H1 (cell line): ENCODE measurements around the gene RHO.

Experiments used
- CTCF ChIP-seq, 3 experiments: IDR thresholded peaks; 1 replicate in 2 of 3; 2 replicates in 1 of 3; pipeline versions ENCODE4 v1.5.1 to v1.6.1; 2011; ENCODE audit warnings: low read length in 3 of 3, mild to moderate bottlenecking in 3 of 3, inconsistent platforms in 2 of 3, low read depth in 1 of 3, moderate library complexity in 1 of 3; ENCODE audit not compliant: insufficient read depth in 1 of 3; ENCODE audit errors: control extremely low read depth in 1 of 3
- EZH2 ChIP-seq: fragments of 200-600 bp; sonication (generic); IDR thresholded peaks from 2 replicates; pipeline ENCODE4 v1.7.1; 2012; ENCODE audit warnings: low read depth, mild to moderate bottlenecking, moderate library complexity, low read length, inconsistent platforms; ENCODE audit not compliant: severe bottlenecking
- GABPA ChIP-seq: IDR thresholded peaks from 2 replicates; pipeline ENCODE4 v1.6.1; 2011; ENCODE audit warnings: mild to moderate bottlenecking, low read length, moderate library complexity, borderline replicate concordance; ENCODE audit not compliant: insufficient read depth
- JUN ChIP-seq: IDR thresholded peaks from 2 replicates; pipeline ENCODE4 v1.6.1; 2011; ENCODE audit warnings: low read depth, mild to moderate bottlenecking, improper control_type of control experiment, low read length
- RFX5 ChIP-seq: IDR thresholded peaks from 2 replicates; pipeline ENCODE4 v1.6.1; 2011; ENCODE audit warnings: low read depth, low read length, improper control_type of control experiment, borderline replicate concordance
- RXRA ChIP-seq: IDR thresholded peaks from 2 replicates; pipeline ENCODE4 v1.6.1; 2011; ENCODE audit warnings: low read depth, mild to moderate bottlenecking, low read length, moderate library complexity; ENCODE audit not compliant: insufficient read depth

GRCh38 chr3:129560269-129560787 lies 31.9 kb downstream of the RHO start:
- TF ChIP-seq EZH2 (no peak), CTCF (IDR thresholded peaks at IDR 0.05; ENCODE audit: control extremely low read depth in 1 of 3, insufficient read depth in 1 of 3, low read depth in 1 of 3, low read length in 3 of 3) (no peak), JUN (no peak), GABPA (no peak), RFX5 (no peak), RXRA (no peak)
